HUDEP-2 (cell line): Measurements from ENCODE around the gene WNT5B.

Experiments
- DNase-seq, 76 experiments: peaks; one replicate each; lab custom pipeline; 2025; ENCODE audit not compliant: unreplicated experiment in 76 of 76; lab: John Stamatoyannopoulos, UW

WNT5B gene

GRCh38 chr12:1646569-1647284 lies 17.7 kb downstream of the WNT5B start:
- no peak for DNase-seq

GRCh38 chr12:1647285-1647669 lies 18.2 kb downstream of the WNT5B start:
- no peak for DNase-seq

- DNase-seq = peak in 25 of 76 experiments; percentile 7 to 67 (median 28)
Measured at GRCh38 chr12:1650260-1650977, 21.4 kb downstream of the WNT5B start.

GRCh38 chr12:1650978-1651361 lies 21.9 kb downstream of the WNT5B start:
- no peak for DNase-seq

GRCh38 chr12:1651946-1652345 lies 22.9 kb downstream of the WNT5B start:
- DNase-seq = no peak

- DNase-seq = no peak
Measured at GRCh38 chr12:1655225-1655788, 26.3 kb downstream of the WNT5B start.

GRCh38 chr12:1656902-1657301 lies 27.9 kb downstream of the WNT5B start:
- DNase-seq = no peak

- DNase-seq = no peak
Measured at GRCh38 chr12:1657688-1658087, 28.7 kb downstream of the WNT5B start.

GRCh38 chr12:1660304-1661187 lies 31.5 kb downstream of the WNT5B start:
- peak in 1 of 76 experiments; percentile 8 for DNase-seq

- peak in 75 of 76 experiments; percentile 45 to 96 (median 90) for DNase-seq
Measured at GRCh38 chr12:1661553-1662335, 32.7 kb downstream of the WNT5B start.

- peak in 45 of 76 experiments; percentile 7 to 59 (median 33) for DNase-seq
Measured at GRCh38 chr12:1662761-1663439, 33.9 kb downstream of the WNT5B start.

- peak in 1 of 76 experiments; percentile 27 for DNase-seq
Measured at GRCh38 chr12:1663440-1664132, 34.6 kb downstream of the WNT5B start.

GRCh38 chr12:1665366-1665765 lies 36.3 kb downstream of the WNT5B start:
- no peak for DNase-seq

GRCh38 chr12:1666215-1666614 lies 37.2 kb downstream of the WNT5B start:
- DNase-seq = peak in 59 of 76 experiments; percentile 16 to 92 (median 66)

GRCh38 chr12:1666685-1667162 lies 37.7 kb downstream of the WNT5B start:
- DNase-seq = peak in 16 of 76 experiments; percentile 12 to 42 (median 20)

- DNase-seq = peak in 3 of 76 experiments; percentile 17 to 23 (median 18)
Measured at GRCh38 chr12:1668833-1669543, 40.0 kb downstream of the WNT5B start.

- no peak for DNase-seq
Measured at GRCh38 chr12:1670358-1671268, 41.6 kb downstream of the WNT5B start.
